IMR-90 (cell line): ENCODE measurements around the gene SYT2. TPM values are rescaled to one million over a fixed set of nuclear protein-coding genes. Genes with fewer than 3 reads are reported as not detected.

Source experiments
- ATAC-seq: fragments of 200-7000 bp; cut with Tn5 transposase; 2 replicates; pipeline ENCODE4 v1.9.1; 2020; ENCODE audit warnings: low read depth, mild to moderate bottlenecking, moderate library complexity
- BruUV-seq: library from RNA; stranded (reverse); fragments of 400-500 nt; replicated peaks from 2 replicates; lab custom pipeline; 2021; lab: Mats Ljungman, UMichigan
- CTCF ChIA-PET: fragments of 300-600 bp; formaldehyde crosslinking; extraction: SDS; loops from one replicate; lab custom pipeline; 2021; ENCODE audit warnings: antibody characterized with exemption; lab: Yijun Ruan, JAX
- POLR2A ChIA-PET: fragments of 300-600 bp; sonication (Branson Sonifier 250); formaldehyde crosslinking; loops from one replicate; lab custom pipeline; 2022; ENCODE audit warnings: antibody characterized with exemption; ENCODE audit not compliant: unreplicated experiment; lab: Charles Lee
- DNase-seq: peaks from one replicate; pipeline ENCODE4 v3.0.0; 2013
- H2AFZ ChIP-seq: replicated peaks from 2 replicates; pipeline ENCODE3; 2013; ENCODE audit warnings: low read length, mild to moderate bottlenecking; ENCODE audit not compliant: poor library complexity
- H2AK5ac ChIP-seq: 2 replicates; pipeline ENCODE4 v1.6.1; 2013; ENCODE audit warnings: low read depth, low read length, inconsistent platforms
- H2AK9ac ChIP-seq: replicated peaks from 2 replicates; pipeline ENCODE3; 2013; ENCODE audit warnings: mild to moderate bottlenecking, low read depth, low read length, moderate library complexity; ENCODE audit not compliant: poor library complexity
- H2BK120ac ChIP-seq: 2 replicates; pipeline ENCODE4 v1.6.1; 2013; ENCODE audit warnings: low read depth, low read length, inconsistent platforms
- H2BK15ac ChIP-seq: 3 replicates; pipeline ENCODE4 v1.6.1; 2013; ENCODE audit warnings: low read depth, low read length, inconsistent platforms
- H2BK20ac ChIP-seq: 2 replicates; pipeline ENCODE4 v1.6.1; 2013; ENCODE audit warnings: low read depth, mild to moderate bottlenecking, inconsistent platforms, low read length, moderate library complexity
- H2BK5ac ChIP-seq: 2 replicates; pipeline ENCODE4 v1.6.1; 2013; ENCODE audit warnings: mild to moderate bottlenecking, low read depth, low read length, inconsistent platforms; ENCODE audit not compliant: poor library complexity, severe bottlenecking
- H3K14ac ChIP-seq: replicated peaks from 2 replicates; pipeline ENCODE4 v1.6.1; 2013; ENCODE audit warnings: low read depth, low read length, inconsistent platforms
- H3K18ac ChIP-seq: 2 replicates; pipeline ENCODE4 v1.6.1; 2013; ENCODE audit warnings: low read depth, low read length, control low read depth
- H3K23ac ChIP-seq: 2 replicates; pipeline ENCODE4 v1.6.1; 2013; ENCODE audit warnings: low read depth, low read length, inconsistent platforms
- H3K27ac ChIP-seq: 2 replicates; pipeline ENCODE4 v1.5.1; 2013; ENCODE audit warnings: mild to moderate bottlenecking, control low read depth, low read length; ENCODE audit not compliant: insufficient read depth
- H3K27me3 ChIP-seq: 2 replicates; pipeline ENCODE4 v1.6.1; 2013; ENCODE audit warnings: low read length; ENCODE audit not compliant: control insufficient read depth, insufficient read depth
- H3K36me3 ChIP-seq: 2 replicates; pipeline ENCODE4 v1.6.1; 2013; ENCODE audit warnings: low read length, mixed read lengths; ENCODE audit not compliant: control insufficient read depth, insufficient read depth
- H3K4ac ChIP-seq: 2 replicates; pipeline ENCODE4 v1.6.1; 2013; ENCODE audit warnings: low read depth, low read length, inconsistent platforms
- H3K4me1 ChIP-seq: 2 replicates; pipeline ENCODE4 v1.6.1; 2013; ENCODE audit warnings: low read length, mixed read lengths; ENCODE audit not compliant: control insufficient read depth, insufficient read depth
- H3K4me2 ChIP-seq: 2 replicates; pipeline ENCODE4 v1.6.1; 2013; ENCODE audit warnings: low read depth, mild to moderate bottlenecking, control low read depth, low read length, moderate library complexity
- H3K4me3 ChIP-seq: 2 replicates; pipeline ENCODE4 v1.5.1; 2013; ENCODE audit warnings: low read depth, mild to moderate bottlenecking, control low read depth, low read length, moderate library complexity; ENCODE audit not compliant: insufficient read depth
- H3K56ac ChIP-seq: 2 replicates; pipeline ENCODE4 v1.6.1; 2013; ENCODE audit warnings: low read length, inconsistent platforms; ENCODE audit not compliant: insufficient read depth; ENCODE audit errors: extremely low read depth
- H3K79me1 ChIP-seq, 2 experiments: 2 replicates each; pipeline ENCODE4 v1.6.1; 2013; ENCODE audit warnings: low read length in 2 of 2, inconsistent platforms in 1 of 2, low read depth in 1 of 2
- H3K9ac ChIP-seq: 2 replicates; pipeline ENCODE4 v1.6.1; 2013; ENCODE audit warnings: low read depth, low read length, control low read depth
- H3K9me1 ChIP-seq: 2 replicates; pipeline ENCODE4 v1.6.1; 2013; ENCODE audit warnings: low read length, inconsistent platforms; ENCODE audit not compliant: insufficient read depth
- H3K9me3 ChIP-seq: 2 replicates; pipeline ENCODE4 v1.6.1; 2013; ENCODE audit warnings: low read length; ENCODE audit not compliant: control insufficient read depth, insufficient read depth
- H4K20me1 ChIP-seq: 2 replicates; pipeline ENCODE4 v1.6.1; 2013; ENCODE audit warnings: low read length, inconsistent platforms; ENCODE audit not compliant: insufficient read depth
- H4K5ac ChIP-seq: 2 replicates; pipeline ENCODE4 v1.6.1; 2013; ENCODE audit warnings: mild to moderate bottlenecking, low read depth, low read length, control low read depth
- H4K8ac ChIP-seq, 2 experiments: 2 replicates each; pipeline ENCODE4 v1.6.1; 2013; ENCODE audit warnings: low read depth in 2 of 2, low read length in 2 of 2, control low read depth in 1 of 2, inconsistent platforms in 1 of 2
- H4K91ac ChIP-seq: 2 replicates; pipeline ENCODE4 v1.6.1; 2013; ENCODE audit warnings: low read depth, low read length, inconsistent platforms; ENCODE audit not compliant: insufficient read depth
- BHLHE40 ChIP-seq: fragments of 150-350 bp; IDR thresholded peaks from 2 replicates; pipeline ENCODE4 v1.6.1; 2016; ENCODE audit warnings: mild to moderate bottlenecking, low read depth, low read length
- CEBPB ChIP-seq: IDR thresholded peaks from 2 replicates; pipeline ENCODE4 v1.6.1; 2012; ENCODE audit warnings: low read depth, low read length, improper control_type of control experiment
- CHD1 ChIP-seq: IDR thresholded peaks from 2 replicates; pipeline ENCODE4 v1.6.1; 2012; ENCODE audit warnings: low read depth, low read length, improper control_type of control experiment
- CTCF ChIP-seq: conservative IDR thresholded peaks from 2 replicates; pipeline ENCODE4 v1.5.1; 2012; ENCODE audit warnings: mild to moderate bottlenecking, low read depth, low read length, improper control_type of control experiment
- ELK1 ChIP-seq: fragments of 150-350 bp; IDR thresholded peaks from 2 replicates; pipeline ENCODE4 v1.6.1; 2016; ENCODE audit warnings: low read depth, mild to moderate bottlenecking, low read length, moderate library complexity, borderline replicate concordance
- FOS ChIP-seq: fragments of 150-350 bp; IDR thresholded peaks from 2 replicates; pipeline ENCODE4 v1.6.1; 2016; ENCODE audit warnings: low read depth, low read length
- MAFK ChIP-seq: IDR thresholded peaks from 2 replicates; pipeline ENCODE4 v1.6.1; 2012; ENCODE audit warnings: low read depth, low read length, improper control_type of control experiment
- MAZ ChIP-seq: IDR thresholded peaks from 2 replicates; pipeline ENCODE4 v1.6.1; 2012; ENCODE audit warnings: low read depth, mild to moderate bottlenecking, low read length, improper control_type of control experiment, moderate library complexity, borderline replicate concordance
- MXI1 ChIP-seq: IDR thresholded peaks from 2 replicates; pipeline ENCODE4 v1.6.1; 2012; ENCODE audit warnings: low read depth, mild to moderate bottlenecking, low read length, moderate library complexity, borderline replicate concordance
- NFE2L2 ChIP-seq: fragments of 150-350 bp; IDR thresholded peaks from 2 replicates; pipeline ENCODE4 v1.6.1; 2016; ENCODE audit warnings: low read depth, mild to moderate bottlenecking, low read length
- POLR2A ChIP-seq: IDR thresholded peaks from 2 replicates; pipeline ENCODE4 v1.6.1; 2012; ENCODE audit warnings: mild to moderate bottlenecking, low read depth, low read length
- RAD21 ChIP-seq: IDR thresholded peaks from 2 replicates; pipeline ENCODE4 v1.6.1; 2012; ENCODE audit warnings: low read length, improper control_type of control experiment
- RCOR1 ChIP-seq: IDR thresholded peaks from 2 replicates; pipeline ENCODE4 v1.6.1; 2012; ENCODE audit warnings: mild to moderate bottlenecking, low read length, improper control_type of control experiment; ENCODE audit not compliant: insufficient replicate concordance
- RFX5 ChIP-seq: IDR thresholded peaks from 2 replicates; pipeline ENCODE4 v1.8.0; 2012; ENCODE audit warnings: low read depth, mild to moderate bottlenecking, low read length, moderate library complexity
- SMC3 ChIP-seq: fragments of 150-350 bp; IDR thresholded peaks from 2 replicates; pipeline ENCODE4 v1.6.1; 2016; ENCODE audit warnings: low read depth, mild to moderate bottlenecking, antibody characterized with exemption, low read length, moderate library complexity
- USF2 ChIP-seq: fragments of 150-350 bp; IDR thresholded peaks from 2 replicates; pipeline ENCODE4 v1.6.1; 2017; ENCODE audit warnings: mild to moderate bottlenecking, antibody characterized with exemption, low read length, low read depth
- WGBS, 2 experiments: methylation state at CpG; one replicate each; pipeline versions ENCODE4 v1.1.5 to v1.1.7; 2013; ENCODE audit warnings: missing lambda C conversion rate in 2 of 2; ENCODE audit not compliant: insufficient read length in 1 of 2; ENCODE audit errors: extremely low coverage in 2 of 2; 5-methylcytosine and 5-hydroxymethylcytosine counted together
- dilution Hi-C: fragments of 300-500 bp; cut with HindIII; formaldehyde crosslinking; loops from one replicate; pipeline ENCODE4 v1.14.3; 2018; ENCODE audit warnings: low sequenced_read_pairs; ENCODE audit not compliant: unreplicated experiment
- in situ Hi-C: fragments of 300-500 bp; cut with MboI; formaldehyde crosslinking; loops from 3 replicates; pipeline ENCODE4 v1.14.3; 2019; ENCODE audit warnings: low sequenced_read_pairs, inconsistent platforms, mixed read lengths
- intact Hi-C: fragments of 100-400 bp; cut with micrococcal nuclease; formaldehyde crosslinking; loops from 2 replicates; pipeline ENCODE4 v1.10.0; 2022
- polyA plus RNA-seq, 3 experiments: library from polyadenylated mRNA; depleted of rRNA; stranded (reverse); fragments of >200 nt; gene quantifications; 2 replicates each; pipeline ENCODE4 v1.2.3, GENCODE V29; 2012; ENCODE audit warnings: low replicate concordance in 1 of 3
- total RNA-seq: library from RNA; depleted of rRNA; stranded (reverse); fragments of >200 nt; gene quantifications from 2 replicates; pipeline ENCODE4 v1.2.3, GENCODE V29; 2012

SYT2 gene
- total and polyA plus RNA-seq, 2 of the 4 experiments (the other 2 are of a cell fraction): under 0.01 TPM

- no peak overlapping the region for H3K4ac ChIP-seq
- H3K4me3 ChIP-seq: no peak overlapping the region
- no peak overlapping the region for H2AFZ ChIP-seq
- H2AK9ac ChIP-seq: no peak overlapping the region
- intact Hi-C loops: no loop called here
- no peak overlapping the region for H2BK120ac ChIP-seq
- dilution Hi-C loops: no loop called here
- peaks cover 5% of the 10 kb centered on the region; the same call in 1 of the 2 replicates for H3K36me3 ChIP-seq
- H2AK5ac ChIP-seq: no peak overlapping the region
- ATAC-seq (no peak), DNase-seq (no peak)
- H2BK15ac ChIP-seq: no peak overlapping the region
- ChIA-PET CTCF (interaction anchor here (1.0 to 1.7 kb wide), 2 partner anchors 8 to 9 kb away, joined by 3 to 8 read pairs; no protein-coding TSS in a partner anchor), POLR2A (no interaction called here)
- H3K9ac ChIP-seq: no peak overlapping the region
- H3K27ac ChIP-seq: no peak overlapping the region
- no peaks in the 10 kb centered on the region for H3K27me3 ChIP-seq
- no peak overlapping the region for H3K4me2 ChIP-seq
- peaks cover 1% of the 10 kb centered on the region; the same call in 1 of the 2 replicates for H3K4me1 ChIP-seq
- H3K9me3 ChIP-seq: no peaks in the 10 kb centered on the region
- no peaks in the 10 kb centered on the region for H3K79me1 ChIP-seq
- no peak overlapping the region; the same call in 1 of the 2 replicates for H3K14ac ChIP-seq
- H3K56ac ChIP-seq: no peak overlapping the region
- no CpG with 5 or more reads among the region's 2 CpGs for WGBS, 2 experiments
- TF ChIP-seq RAD21: no peak
- TF ChIP-seq NFE2L2: no peak
- no peak for TF ChIP-seq POLR2A
- no peak for TF ChIP-seq CTCF
- TF ChIP-seq FOS: no peak
- no peak for TF ChIP-seq BHLHE40
- no peak for TF ChIP-seq RCOR1
- no peak for TF ChIP-seq CHD1
- TF ChIP-seq MAZ: no peak
- no peak for TF ChIP-seq MAFK
- TF ChIP-seq ELK1: no peak
- no peak for TF ChIP-seq CEBPB
- no peak for TF ChIP-seq RFX5
- TF ChIP-seq USF2: no peak
- no peak for TF ChIP-seq SMC3
- TF ChIP-seq MXI1: no peak
- H4K91ac ChIP-seq: no peak overlapping the region
- no TSS peak for BruUV-seq
- no peak overlapping the region for H4K5ac ChIP-seq
- no peaks in the 10 kb centered on the region for H4K20me1 ChIP-seq
- no peak overlapping the region for H2BK20ac ChIP-seq
- H3K9me1 ChIP-seq: no peaks in the 10 kb centered on the region
- H3K23ac ChIP-seq: no peak overlapping the region
- in situ Hi-C loops: no loop called here
- H2BK5ac ChIP-seq: no peak overlapping the region
- no peak overlapping the region for H4K8ac ChIP-seq
- H3K18ac ChIP-seq: no peak overlapping the region
Observed at GRCh38 chr1:202561726-202562443, 148.4 kb downstream of the SYT2 start.
